Measurements from ENCODE around the gene NFASC.

Gene NFASC

GRCh38 chr1:204989266-204990058 lies 118.8 kb downstream of the NFASC start:
- peak; percentile 84 to 97 for DNase-seq (ENCODE audit: low read depth in 1 of 2, low spot score in 1 of 2)

GRCh38 chr1:204990059-204990664 lies 119.5 kb downstream of the NFASC start:
- in situ Hi-C loops (cut with HindIII; ENCODE audit: low pct_unique_long_range_greater_than_20kb, low sequenced_read_pairs) = no loop called here
- DNase-seq (ENCODE audit: low read depth in 1 of 2, low spot score in 1 of 2) = no peak
- TF ChIP-seq JUND (IDR thresholded peaks at IDR 0.05; ENCODE audit: low read depth) = no peak

More at GRCh38 chr1:204989266-204990058, 118.8 kb downstream of the NFASC start:
- TF ChIP-seq JUND (IDR thresholded peaks at IDR 0.05; ENCODE audit: low read depth) = no peak
- in situ Hi-C loops (cut with HindIII; ENCODE audit: low pct_unique_long_range_greater_than_20kb, low sequenced_read_pairs) = no loop called here

- in situ Hi-C loops (cut with HindIII; ENCODE audit: low pct_unique_long_range_greater_than_20kb, low sequenced_read_pairs) = no loop called here
These were observed 120.2 kb downstream of the NFASC start for GRCh38 chr1:204990721-204991341.

GRCh38 chr1:204991342-204991844 lies 120.7 kb downstream of the NFASC start:
- no peak for DNase-seq (ENCODE audit: low read depth in 1 of 2, low spot score in 1 of 2)
- no peak for TF ChIP-seq JUND (IDR thresholded peaks at IDR 0.05; ENCODE audit: low read depth)
- in situ Hi-C loops (cut with HindIII; ENCODE audit: low pct_unique_long_range_greater_than_20kb, low sequenced_read_pairs) = no loop called here

More at GRCh38 chr1:204990721-204991341, 120.2 kb downstream of the NFASC start:
- no peak for DNase-seq (ENCODE audit: low read depth in 1 of 2, low spot score in 1 of 2)
- no peak for TF ChIP-seq JUND (IDR thresholded peaks at IDR 0.05; ENCODE audit: low read depth)

- in situ Hi-C loops (cut with HindIII; ENCODE audit: low pct_unique_long_range_greater_than_20kb, low sequenced_read_pairs) = no loop called here
- no peak for TF ChIP-seq JUND (IDR thresholded peaks at IDR 0.05; ENCODE audit: low read depth)
- no peak for DNase-seq (ENCODE audit: low read depth in 1 of 2, low spot score in 1 of 2)
These were observed 121.7 kb downstream of the NFASC start for GRCh38 chr1:204992201-204992997.

GRCh38 chr1:204992998-204993314 lies 122.3 kb downstream of the NFASC start:
- in situ Hi-C loops (cut with HindIII; ENCODE audit: low pct_unique_long_range_greater_than_20kb, low sequenced_read_pairs) = no loop called here
- DNase-seq (ENCODE audit: low read depth in 1 of 2, low spot score in 1 of 2) = no peak
- no peak for TF ChIP-seq JUND (IDR thresholded peaks at IDR 0.05; ENCODE audit: low read depth)

GRCh38 chr1:204994086-204994862 lies 123.6 kb downstream of the NFASC start:
- no peak for DNase-seq (ENCODE audit: low read depth in 1 of 2, low spot score in 1 of 2)
- no peak for TF ChIP-seq JUND (IDR thresholded peaks at IDR 0.05; ENCODE audit: low read depth)
- in situ Hi-C loops (cut with HindIII; ENCODE audit: low pct_unique_long_range_greater_than_20kb, low sequenced_read_pairs) = no loop called here

GRCh38 chr1:204996981-204997380 lies 126.3 kb downstream of the NFASC start:
- no peak for DNase-seq (ENCODE audit: low read depth in 1 of 2, low spot score in 1 of 2)
- in situ Hi-C loops (cut with HindIII; ENCODE audit: low pct_unique_long_range_greater_than_20kb, low sequenced_read_pairs) = no loop called here
- no peak for TF ChIP-seq JUND (IDR thresholded peaks at IDR 0.05; ENCODE audit: low read depth)

GRCh38 chr1:204997591-204998355 lies 127.1 kb downstream of the NFASC start:
- in situ Hi-C loops (cut with HindIII; ENCODE audit: low pct_unique_long_range_greater_than_20kb, low sequenced_read_pairs) = no loop called here
- DNase-seq (ENCODE audit: low read depth in 1 of 2, low spot score in 1 of 2) = no peak
- TF ChIP-seq JUND (IDR thresholded peaks at IDR 0.05; ENCODE audit: low read depth) = no peak

GRCh38 chr1:205001162-205001561 lies 130.5 kb downstream of the NFASC start:
- no peak for DNase-seq (ENCODE audit: low read depth in 1 of 2, low spot score in 1 of 2)
- in situ Hi-C loops (cut with HindIII; ENCODE audit: low pct_unique_long_range_greater_than_20kb, low sequenced_read_pairs) = no loop called here
- TF ChIP-seq JUND (IDR thresholded peaks at IDR 0.05; ENCODE audit: low read depth) = no peak

GRCh38 chr1:205002705-205003104 lies 132.0 kb downstream of the NFASC start:
- in situ Hi-C loops (cut with HindIII; ENCODE audit: low pct_unique_long_range_greater_than_20kb, low sequenced_read_pairs) = no loop called here
- no peak for TF ChIP-seq JUND (IDR thresholded peaks at IDR 0.05; ENCODE audit: low read depth)
- DNase-seq (ENCODE audit: low read depth in 1 of 2, low spot score in 1 of 2) = no peak
